Progenitor cell of endocrine pancreas (in vitro differentiated cells): ENCODE results near the gene MKS1. TPM values are rescaled to one million over a fixed set of nuclear protein-coding genes. Genes with fewer than 3 reads are reported as not detected.
A peak's percentile ranks its signal among the peaks of the same experiment; 100 is the strongest.

Source experiments
- DNase-seq: peaks from one replicate; pipeline ENCODE4 v3.0.0; 2021; ENCODE audit warnings: low spot score; ENCODE audit not compliant: unreplicated experiment
- H3K27ac Mint-ChIP-seq: 2 replicates; pipeline ENCODE4 v1.8.0; 2021; ENCODE audit warnings: mild to moderate bottlenecking, moderate library complexity, mixed read lengths
- H3K27me3 Mint-ChIP-seq: 2 replicates; pipeline ENCODE4 v1.8.0; 2021; ENCODE audit warnings: mixed read lengths
- H3K36me3 Mint-ChIP-seq: 2 replicates; pipeline ENCODE4 v1.8.0; 2022; ENCODE audit warnings: mixed read lengths; ENCODE audit not compliant: insufficient read depth
- H3K4me1 Mint-ChIP-seq: 2 replicates; pipeline ENCODE4 v1.8.0; 2021; ENCODE audit warnings: low read depth, mixed read lengths
- H3K4me3 Mint-ChIP-seq: 2 replicates; pipeline ENCODE4 v1.8.0; 2021; ENCODE audit warnings: low read depth, mild to moderate bottlenecking, moderate library complexity, mixed read lengths
- H3K9me3 Mint-ChIP-seq: 2 replicates; pipeline ENCODE4 v1.8.0; 2021; ENCODE audit warnings: low read depth, mixed read lengths
- total RNA-seq: library from RNA; stranded (reverse); gene quantifications from 2 replicates; pipeline ENCODE4 v1.2.1, GENCODE V29; 2021
- TF ChIP-seq, protein P1 (sequence below): fragments of 200-600 bp; sonication (generic); IDR thresholded peaks from one replicate; pipeline ENCODE4 v1.5.0; 2021; ENCODE audit warnings: antibody characterized with exemption, mild to moderate bottlenecking; ENCODE audit not compliant: unreplicated experiment

The MKS1 gene
- total RNA-seq, 1 donor from 2014 or later = 40.0 TPM

DNA sequence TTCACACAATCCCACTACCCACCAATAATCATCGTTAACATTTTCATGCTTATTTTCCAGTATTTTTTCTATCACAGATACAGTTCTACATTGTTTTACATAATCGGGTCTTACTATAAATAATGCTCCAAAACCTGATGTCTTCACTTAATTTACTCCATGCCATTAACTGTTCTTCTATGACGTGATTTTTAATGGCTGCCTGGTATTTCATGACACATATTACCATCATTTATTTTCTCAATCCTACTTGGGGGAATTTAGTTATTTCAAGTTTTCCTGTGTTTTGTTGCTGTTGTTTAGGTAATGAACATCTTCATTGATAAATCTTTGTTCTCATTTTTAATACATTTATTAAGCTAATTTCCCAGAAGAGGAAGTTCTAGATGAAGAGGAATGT, 34.0 kb upstream of the MKS1 start:
- Mint-ChIP-seq H3K27me3 (peaks cover 82% of the 10 kb centered on the region), H3K36me3 (no peaks in the 10 kb centered on the region), H3K4me1 (no peaks in the 10 kb centered on the region), H3K4me3 (no peak overlapping the region), H3K27ac (no peak overlapping the region), H3K9me3 (peaks cover 3% of the 10 kb centered on the region)
- TF ChIP-seq, protein P1, sequence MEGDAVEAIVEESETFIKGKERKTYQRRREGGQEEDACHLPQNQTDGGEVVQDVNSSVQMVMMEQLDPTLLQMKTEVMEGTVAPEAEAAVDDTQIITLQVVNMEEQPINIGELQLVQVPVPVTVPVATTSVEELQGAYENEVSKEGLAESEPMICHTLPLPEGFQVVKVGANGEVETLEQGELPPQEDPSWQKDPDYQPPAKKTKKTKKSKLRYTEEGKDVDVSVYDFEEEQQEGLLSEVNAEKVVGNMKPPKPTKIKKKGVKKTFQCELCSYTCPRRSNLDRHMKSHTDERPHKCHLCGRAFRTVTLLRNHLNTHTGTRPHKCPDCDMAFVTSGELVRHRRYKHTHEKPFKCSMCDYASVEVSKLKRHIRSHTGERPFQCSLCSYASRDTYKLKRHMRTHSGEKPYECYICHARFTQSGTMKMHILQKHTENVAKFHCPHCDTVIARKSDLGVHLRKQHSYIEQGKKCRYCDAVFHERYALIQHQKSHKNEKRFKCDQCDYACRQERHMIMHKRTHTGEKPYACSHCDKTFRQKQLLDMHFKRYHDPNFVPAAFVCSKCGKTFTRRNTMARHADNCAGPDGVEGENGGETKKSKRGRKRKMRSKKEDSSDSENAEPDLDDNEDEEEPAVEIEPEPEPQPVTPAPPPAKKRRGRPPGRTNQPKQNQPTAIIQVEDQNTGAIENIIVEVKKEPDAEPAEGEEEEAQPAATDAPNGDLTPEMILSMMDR = no peak
- DNase-seq = no peak

DNA sequence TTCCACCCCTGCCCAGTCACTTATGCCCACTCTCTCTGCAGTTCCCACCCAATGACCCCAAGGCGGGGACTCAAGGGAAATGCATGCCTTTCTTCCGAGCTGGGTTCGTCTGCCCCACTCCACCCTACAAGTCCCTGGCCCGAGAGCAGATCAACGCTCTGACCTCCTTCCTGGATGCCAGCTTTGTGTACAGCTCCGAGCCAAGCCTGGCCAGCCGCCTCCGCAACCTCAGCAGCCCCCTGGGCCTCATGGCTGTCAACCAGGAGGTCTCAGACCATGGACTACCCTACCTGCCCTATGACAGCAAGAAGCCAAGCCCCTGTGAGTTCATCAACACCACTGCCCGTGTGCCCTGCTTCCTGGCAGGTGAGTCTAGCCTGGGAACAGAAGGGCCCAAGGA, 33.1 kb upstream of the MKS1 start:
- TF ChIP-seq, protein P1 = no peak
- Mint-ChIP-seq H3K27ac (no peak overlapping the region), H3K36me3 (no peaks in the 10 kb centered on the region), H3K4me1 (no peaks in the 10 kb centered on the region), H3K9me3 (peaks cover 3% of the 10 kb centered on the region), H3K27me3 (peaks cover 81% of the 10 kb centered on the region), H3K4me3 (no peak overlapping the region)
- no peak for DNase-seq

DNA sequence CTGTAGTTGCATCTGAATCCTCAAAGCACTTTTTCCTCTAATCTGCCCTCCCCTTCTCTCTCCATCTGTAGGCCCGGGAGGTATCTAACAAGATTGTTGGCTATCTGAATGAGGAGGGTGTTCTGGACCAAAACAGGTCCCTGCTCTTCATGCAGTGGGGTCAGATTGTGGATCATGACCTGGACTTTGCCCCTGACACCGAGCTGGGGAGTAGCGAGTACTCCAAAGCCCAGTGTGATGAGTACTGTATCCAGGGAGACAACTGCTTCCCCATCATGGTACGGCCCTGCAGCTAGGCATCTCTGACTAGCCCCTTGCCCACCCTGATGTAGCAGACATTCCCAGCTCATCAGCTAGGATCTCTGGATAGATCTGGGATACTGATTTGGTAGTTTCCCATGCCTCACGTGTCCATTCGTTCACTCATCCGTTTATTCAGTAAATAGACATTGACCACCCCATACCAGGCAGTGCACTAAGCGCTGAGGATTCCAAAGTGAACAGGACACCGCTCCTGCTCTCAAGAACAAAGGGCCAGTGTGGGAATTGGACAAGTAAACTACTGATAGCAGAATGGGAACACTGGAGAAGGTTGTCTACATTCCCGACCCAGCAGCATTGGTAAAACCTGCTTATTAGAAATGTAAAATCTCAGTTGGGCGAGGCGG, 31.4 kb upstream of the MKS1 start:
- no peaks in the 10 kb centered on the region for H3K4me1 Mint-ChIP-seq
- DNase-seq = no peak
- no peak overlapping the region for H3K4me3 Mint-ChIP-seq

DNA sequence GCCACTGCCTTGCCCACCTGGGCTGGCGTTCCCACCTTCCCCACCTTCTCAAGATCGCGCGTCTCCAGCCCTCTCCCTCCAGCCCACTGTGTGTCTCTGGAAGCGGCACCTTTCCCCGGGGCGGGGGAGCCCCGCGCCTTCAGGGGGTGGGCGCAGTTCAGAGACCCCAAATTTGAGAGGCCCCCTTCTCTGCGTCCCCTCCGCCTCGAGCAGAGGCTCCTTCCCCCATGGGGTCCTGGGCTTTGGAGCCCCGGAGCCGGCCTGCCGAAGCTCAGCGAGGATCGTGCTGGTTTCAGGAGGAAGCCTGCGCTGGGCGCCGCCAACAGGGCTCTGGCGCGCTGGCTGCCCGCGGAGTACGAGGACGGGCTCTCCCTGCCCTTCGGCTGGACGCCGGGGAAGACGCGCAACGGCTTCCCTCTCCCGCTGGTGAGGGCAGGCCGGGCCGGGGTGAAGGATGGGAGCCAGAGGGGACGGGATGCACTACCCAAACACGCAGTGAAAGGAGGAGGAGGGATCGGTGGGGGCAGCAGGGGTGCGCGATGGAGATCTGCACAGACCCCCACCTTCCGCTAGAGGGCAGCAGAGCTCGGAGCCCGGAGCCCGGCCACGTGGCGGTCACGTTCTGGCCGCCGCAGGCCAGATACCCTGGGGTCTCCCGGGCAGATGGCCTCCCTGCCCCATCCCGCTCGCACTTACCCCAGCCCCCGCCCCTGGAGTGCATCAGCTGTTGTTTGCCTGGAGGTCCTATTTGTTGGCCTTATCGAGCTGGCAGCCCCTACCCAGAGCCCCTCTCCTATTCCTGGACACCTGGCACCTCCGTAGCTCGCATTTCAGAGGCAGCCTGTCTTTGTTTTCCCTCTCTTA, 30.4 kb upstream of the MKS1 start:
- peak; percentile 71 for DNase-seq
- H3K9me3 Mint-ChIP-seq = peaks cover 3% of the 10 kb centered on the region
- peak overlapping the region; percentile 59 for H3K4me3 Mint-ChIP-seq
- H3K27me3 Mint-ChIP-seq = peaks cover 88% of the 10 kb centered on the region
- H3K27ac Mint-ChIP-seq = no peak overlapping the region
- H3K36me3 Mint-ChIP-seq = no peaks in the 10 kb centered on the region
- H3K4me1 Mint-ChIP-seq = no peaks in the 10 kb centered on the region
- TF ChIP-seq, protein P1 = peak; percentile 95

More for the DNA sequence above, 31.4 kb upstream of the MKS1 start:
- Mint-ChIP-seq H3K27ac (no peak overlapping the region), H3K27me3 (peaks cover 85% of the 10 kb centered on the region), H3K36me3 (no peaks in the 10 kb centered on the region), H3K9me3 (peaks cover 3% of the 10 kb centered on the region)
- TF ChIP-seq, protein P1 = no peak

DNA sequence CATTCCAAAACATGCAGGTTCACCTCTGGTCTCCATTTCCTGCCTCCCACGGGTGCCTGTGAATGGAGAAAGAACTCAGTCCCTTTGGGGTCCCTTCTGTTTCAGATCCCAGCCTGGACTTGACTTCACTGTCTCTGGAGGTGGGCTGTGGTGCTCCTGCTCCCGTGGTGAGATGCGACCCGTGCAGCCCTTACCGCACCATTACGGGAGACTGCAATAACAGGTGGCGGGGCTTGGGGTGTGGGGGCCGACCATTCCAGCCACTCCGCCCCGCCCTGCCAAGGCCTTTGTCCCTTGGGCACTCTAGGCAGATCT, 29.9 kb upstream of the MKS1 start:
- Mint-ChIP-seq H3K27ac (no peak overlapping the region), H3K27me3 (peaks cover 90% of the 10 kb centered on the region), H3K4me3 (no peak overlapping the region), H3K36me3 (no peaks in the 10 kb centered on the region), H3K4me1 (no peaks in the 10 kb centered on the region), H3K9me3 (peaks cover 3% of the 10 kb centered on the region)
- TF ChIP-seq, protein P1 = no peak
- DNase-seq = no peak
